HPDE6-E6E7 (cell line): ENCODE measurements around the gene SMARCA4.
"Not testable (repeated sequence)": the region's sequence is repeated elsewhere in the genome, so short reads cannot be mapped to it uniquely, and the experiment has no call there.

Experiments used
- DNase-seq: peaks from one replicate; pipeline ENCODE4 v3.0.0; 2011; ENCODE audit warnings: missing footprints; ENCODE audit errors: extremely low spot score

The SMARCA4 gene

DNA sequence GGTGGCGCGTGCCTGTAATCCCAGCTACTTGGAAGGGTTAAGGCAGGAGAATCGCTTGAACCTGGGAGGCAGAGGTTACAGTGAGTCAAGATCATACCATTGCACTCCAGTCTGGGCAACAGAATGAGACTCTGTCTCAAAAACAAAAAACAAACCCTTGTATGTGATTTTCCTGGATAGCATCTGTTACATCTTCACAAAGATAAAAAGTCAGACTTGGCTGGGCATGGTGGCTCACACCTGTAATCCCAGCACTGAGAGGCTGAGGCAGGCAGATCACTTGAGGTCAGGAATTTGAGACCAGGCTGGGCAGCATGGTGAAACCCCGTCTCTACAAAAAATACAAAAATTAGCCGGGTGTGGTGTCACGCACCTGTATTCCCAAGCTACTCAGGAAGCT lies 136.5 kb downstream of the SMARCA4 start:
- not testable (repeated sequence) for DNase-seq

DNA sequence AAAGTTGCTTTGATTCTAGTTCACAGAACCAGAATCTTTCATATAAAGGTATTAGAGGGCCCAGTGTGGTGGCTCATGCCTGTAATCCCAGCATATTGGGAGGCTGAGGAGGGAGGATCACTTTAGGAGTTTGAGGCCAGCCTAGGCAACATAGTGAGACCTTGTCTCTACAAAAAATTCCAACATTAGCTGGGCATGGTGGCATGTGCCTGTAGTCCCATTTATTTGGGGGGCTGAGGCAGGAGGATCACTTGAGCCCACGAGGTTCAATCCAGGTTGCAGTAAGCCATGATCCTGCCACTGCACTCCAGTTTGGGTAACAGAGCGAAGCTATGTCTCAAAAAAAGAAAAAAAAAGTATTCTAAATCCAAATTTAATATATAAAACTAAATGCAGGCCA lies 137.5 kb downstream of the SMARCA4 start:
- no peak for DNase-seq

DNA sequence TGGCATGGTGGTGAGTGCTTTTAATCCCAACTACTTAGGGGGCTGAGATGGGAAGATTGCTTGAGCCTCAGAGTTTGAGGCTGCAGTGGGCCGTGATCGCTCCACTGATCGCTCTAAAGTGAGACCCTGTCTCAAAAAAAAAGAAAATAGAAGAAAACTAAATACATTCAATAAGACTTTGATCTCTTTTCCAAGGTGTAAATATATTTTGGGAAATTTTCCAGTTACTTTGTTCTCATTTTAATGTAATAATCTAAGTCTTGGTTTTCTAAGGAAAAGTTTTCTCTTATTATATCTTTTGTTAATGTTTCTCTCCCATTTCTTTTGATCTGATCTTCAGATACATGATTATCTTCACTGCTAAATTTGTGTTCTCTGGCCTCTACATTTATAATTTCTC lies 138.0 kb downstream of the SMARCA4 start:
- no peak for DNase-seq

DNA sequence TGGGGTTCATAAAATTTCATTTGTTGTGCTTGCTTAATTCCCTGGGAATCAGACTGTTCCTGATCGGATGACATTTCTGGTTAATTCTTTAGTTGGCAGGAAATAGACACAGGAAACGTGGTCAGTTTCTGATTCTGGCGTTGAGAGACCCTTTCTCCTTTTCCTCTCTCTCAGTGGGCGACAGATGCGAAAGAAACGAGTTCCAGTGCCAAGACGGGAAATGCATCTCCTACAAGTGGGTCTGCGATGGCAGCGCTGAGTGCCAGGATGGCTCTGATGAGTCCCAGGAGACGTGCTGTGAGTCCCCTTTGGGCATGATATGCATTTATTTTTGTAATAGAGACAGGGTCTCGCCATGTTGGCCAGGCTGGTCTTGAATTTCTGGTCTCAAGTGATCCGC lies 139.2 kb downstream of the SMARCA4 start:
- no peak for DNase-seq

DNA sequence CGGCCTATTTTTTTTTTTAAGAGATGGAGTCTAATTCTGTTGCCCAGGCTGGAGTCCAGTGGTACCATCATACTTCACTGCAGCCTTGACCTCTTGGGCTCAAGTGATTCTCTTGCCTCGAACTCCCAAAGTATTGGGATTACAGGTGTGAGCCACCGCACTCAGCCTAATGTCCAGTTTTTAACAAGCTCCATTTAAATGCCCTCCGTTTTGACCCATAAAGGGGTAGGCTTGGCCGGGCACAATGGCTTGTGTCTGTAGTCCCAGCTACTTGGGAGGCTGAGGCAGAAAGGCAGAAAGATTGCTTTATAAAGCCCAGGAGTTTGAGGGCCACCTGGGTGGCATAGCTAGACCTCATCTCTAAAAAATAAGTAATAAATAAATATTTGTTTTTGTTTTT lies 140.2 kb downstream of the SMARCA4 start:
- no peak for DNase-seq

DNA sequence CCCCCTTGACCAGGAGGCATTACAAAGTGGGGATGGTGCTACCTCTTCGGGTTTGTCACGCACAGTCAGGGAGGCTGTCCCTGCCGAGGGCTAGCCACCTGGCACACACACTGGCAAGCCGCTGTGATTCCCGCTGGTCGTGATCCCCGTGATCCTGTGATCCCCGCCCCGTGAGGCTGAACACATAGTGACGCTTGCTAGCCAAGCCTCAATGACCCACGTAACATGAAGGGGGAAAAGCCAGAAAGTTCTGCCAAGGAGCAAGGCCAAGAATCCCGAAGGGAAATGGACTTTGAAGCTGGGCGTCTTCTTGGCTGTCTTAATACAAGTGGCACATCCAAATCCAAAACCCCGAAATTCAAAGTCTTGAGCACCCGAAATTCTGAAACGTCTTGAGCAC lies 142.1 kb downstream of the SMARCA4 start:
- DNase-seq = no peak

DNA sequence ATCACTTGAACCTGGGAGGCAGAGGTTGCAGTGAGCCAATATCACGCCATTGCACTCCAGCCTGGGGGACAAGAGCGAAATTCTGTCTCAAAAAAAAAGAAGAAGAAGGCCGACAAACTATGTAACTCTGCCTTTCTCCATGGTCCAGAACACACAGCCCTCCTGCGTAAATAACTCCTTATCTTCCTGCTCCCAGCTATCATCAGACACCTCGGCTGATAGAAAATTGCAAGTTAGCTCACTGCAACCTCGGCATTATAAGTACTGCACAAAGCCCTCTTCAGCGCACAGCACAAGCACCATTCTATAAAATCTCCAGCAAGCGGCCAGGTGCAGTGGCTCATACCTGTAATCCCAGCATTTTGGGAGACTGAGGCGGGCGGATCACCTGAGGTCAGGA lies 142.8 kb downstream of the SMARCA4 start:
- DNase-seq = not testable (repeated sequence)

DNA sequence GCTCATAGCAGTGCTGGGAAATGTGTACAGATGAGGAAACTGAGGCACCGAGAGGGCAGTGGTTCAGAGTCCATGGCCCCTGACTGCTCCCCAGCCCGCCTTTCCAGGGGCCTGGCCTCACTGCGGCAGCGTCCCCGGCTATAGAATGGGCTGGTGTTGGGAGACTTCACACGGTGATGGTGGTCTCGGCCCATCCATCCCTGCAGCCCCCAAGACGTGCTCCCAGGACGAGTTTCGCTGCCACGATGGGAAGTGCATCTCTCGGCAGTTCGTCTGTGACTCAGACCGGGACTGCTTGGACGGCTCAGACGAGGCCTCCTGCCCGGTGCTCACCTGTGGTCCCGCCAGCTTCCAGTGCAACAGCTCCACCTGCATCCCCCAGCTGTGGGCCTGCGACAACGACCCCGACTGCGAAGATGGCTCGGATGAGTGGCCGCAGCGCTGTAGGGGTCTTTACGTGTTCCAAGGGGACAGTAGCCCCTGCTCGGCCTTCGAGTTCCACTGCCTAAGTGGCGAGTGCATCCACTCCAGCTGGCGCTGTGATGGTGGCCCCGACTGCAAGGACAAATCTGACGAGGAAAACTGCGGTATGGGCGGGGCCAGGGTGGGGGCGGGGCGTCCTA lies 144.3 kb downstream of the SMARCA4 start:
- DNase-seq = no peak

DNA sequence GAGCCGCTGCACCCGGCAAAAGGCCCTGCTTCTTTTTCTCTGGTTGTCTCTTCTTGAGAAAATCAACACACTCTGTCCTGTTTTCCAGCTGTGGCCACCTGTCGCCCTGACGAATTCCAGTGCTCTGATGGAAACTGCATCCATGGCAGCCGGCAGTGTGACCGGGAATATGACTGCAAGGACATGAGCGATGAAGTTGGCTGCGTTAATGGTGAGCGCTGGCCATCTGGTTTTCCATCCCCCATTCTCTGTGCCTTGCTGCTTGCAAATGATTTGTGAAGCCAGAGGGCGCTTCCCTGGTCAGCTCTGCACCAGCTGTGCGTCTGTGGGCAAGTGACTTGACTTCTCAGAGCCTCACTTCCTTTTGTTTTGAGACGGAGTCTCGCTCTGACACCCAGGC lies 145.6 kb downstream of the SMARCA4 start:
- no peak for DNase-seq

DNA sequence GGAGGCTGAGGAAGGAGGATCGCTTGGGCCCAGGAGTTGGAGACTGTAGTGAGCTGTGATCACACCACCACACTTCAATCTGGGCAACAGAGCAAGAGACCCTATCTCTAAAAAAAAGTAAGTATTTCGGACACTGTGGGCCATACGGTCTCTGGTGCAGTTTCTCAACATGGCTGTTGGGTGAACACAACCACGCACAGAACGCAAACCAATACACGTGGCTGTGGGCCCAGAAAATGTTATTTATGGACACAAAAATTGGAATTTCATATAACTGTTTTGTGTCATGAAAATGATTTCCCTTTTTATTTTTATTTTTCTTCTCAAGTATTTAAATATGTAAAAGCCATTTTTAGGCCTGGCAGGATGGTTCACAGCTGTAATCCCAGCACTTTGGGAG lies 147.9 kb downstream of the SMARCA4 start:
- DNase-seq = no peak

DNA sequence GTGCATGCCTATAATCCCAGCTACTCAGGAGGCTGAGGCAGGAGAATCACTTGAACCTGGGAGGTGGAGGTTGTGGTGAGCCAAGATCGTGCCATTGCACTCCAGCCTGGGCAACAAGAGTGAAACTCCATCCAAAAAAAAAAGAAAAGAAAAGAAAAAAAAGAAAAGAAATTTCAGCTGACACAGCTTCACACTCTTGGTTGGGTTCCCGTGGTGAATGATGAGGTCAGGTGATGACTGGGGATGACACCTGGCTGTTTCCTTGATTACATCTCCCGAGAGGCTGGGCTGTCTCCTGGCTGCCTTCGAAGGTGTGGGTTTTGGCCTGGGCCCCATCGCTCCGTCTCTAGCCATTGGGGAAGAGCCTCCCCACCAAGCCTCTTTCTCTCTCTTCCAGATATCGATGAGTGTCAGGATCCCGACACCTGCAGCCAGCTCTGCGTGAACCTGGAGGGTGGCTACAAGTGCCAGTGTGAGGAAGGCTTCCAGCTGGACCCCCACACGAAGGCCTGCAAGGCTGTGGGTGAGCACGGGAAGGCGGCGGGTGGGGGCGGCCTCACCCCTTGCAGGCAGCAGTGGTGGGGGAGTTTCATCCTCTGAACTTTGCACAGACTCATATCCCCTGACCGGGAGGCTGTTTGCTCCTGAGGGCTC lies 150.4 kb downstream of the SMARCA4 start:
- DNase-seq = no peak

DNA sequence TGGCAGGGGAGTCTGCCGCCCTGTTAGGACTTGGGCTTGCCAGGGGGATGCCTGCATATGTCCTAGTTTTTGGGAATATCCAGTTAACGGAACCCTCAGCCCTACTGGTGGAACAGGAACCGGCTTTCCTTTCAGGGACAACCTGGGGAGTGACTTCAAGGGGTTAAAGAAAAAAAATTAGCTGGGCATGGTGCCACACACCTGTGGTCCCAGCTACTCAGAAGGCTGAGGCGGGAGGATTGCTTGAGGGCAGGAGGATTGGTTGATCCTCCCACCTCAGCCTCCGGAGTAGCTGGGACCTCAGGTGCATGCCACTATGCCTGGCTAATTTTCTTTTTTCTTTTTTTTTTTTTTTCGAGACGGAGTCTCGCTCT lies 150.9 kb downstream of the SMARCA4 start:
- no peak for DNase-seq
